Gastroesophageal sphincter (tissue), 4 donors: ENCODE data around the gene INPP5D. TPM values are rescaled to one million over a fixed set of nuclear protein-coding genes. Genes with fewer than 3 reads are reported as not detected.

Source experiments
- ATAC-seq: fragments of 150-250 bp; one replicate; pipeline ENCODE4 v1.9.1; 2016; ENCODE audit warnings: mild to moderate bottlenecking, moderate library complexity
- H3K27ac ChIP-seq, 4 donors: fragments of 200-600 bp; sonication (generic) in 3 of 4; 1 replicate in 3 of 4; 2 replicates in 1 of 4; pipeline ENCODE4 v1.5.1; 2016 to 2019
- H3K27me3 ChIP-seq: fragments of 200-600 bp; sonication (generic); one replicate; pipeline ENCODE4 v1.5.1; 2019
- H3K36me3 ChIP-seq, 2 donors: fragments of 200-600 bp; sonication (generic); one replicate each; pipeline ENCODE4 v1.5.1; 2019; ENCODE audit warnings: control low read depth in 1 of 2
- H3K4me1 ChIP-seq, 3 donors: fragments of 200-600 bp; sonication (generic); 1 replicate in 2 of 3; 2 replicates in 1 of 3; pipeline ENCODE4 v1.5.1; 2016 to 2019; ENCODE audit warnings: control low read depth in 2 of 3
- H3K4me3 ChIP-seq, 2 donors: fragments of 200-600 bp; sonication (generic); one replicate each; pipeline ENCODE4 v1.5.1; 2019; ENCODE audit warnings: mild to moderate bottlenecking in 1 of 2, moderate library complexity in 1 of 2
- H3K9me3 ChIP-seq, 3 donors: fragments of 200-600 bp; sonication (generic); one replicate each; pipeline ENCODE4 v1.5.1; 2017 to 2019; ENCODE audit warnings: control low read depth in 2 of 3
- EP300 ChIP-seq: sonication (generic); formaldehyde crosslinking; IDR thresholded peaks from one replicate; pipeline ENCODE4 v1.6.1; 2017; ENCODE audit warnings: antibody characterized with exemption, mild to moderate bottlenecking
- POLR2A ChIP-seq, 2 donors: fragments of 450-650 bp; IDR thresholded peaks; one replicate each; pipeline ENCODE4 v1.6.1; 2017; ENCODE audit warnings: antibody characterized with exemption in 2 of 2, mild to moderate bottlenecking in 2 of 2, moderate library complexity in 1 of 2
- POLR2AphosphoS5 ChIP-seq: sonication (generic); formaldehyde crosslinking; IDR thresholded peaks from one replicate; pipeline ENCODE4 v1.6.1; 2017; ENCODE audit warnings: antibody characterized with exemption
- WGBS, 2 donors: methylation state at CpG; one replicate each; pipeline ENCODE4 v1.1.5; 2018; ENCODE audit warnings: low coverage in 1 of 2; 5-methylcytosine and 5-hydroxymethylcytosine counted together
- total RNA-seq, 4 donors: library from RNA; depleted of rRNA; stranded (reverse); fragments of >200 nt; gene quantifications; one replicate each; pipeline ENCODE4 v1.1.0, GENCODE V29; 2016
- TF ChIP-seq, protein P1 (sequence below), 4 experiments: fragments of 200-600 bp in 2 of 4; fragments of 450-650 bp in 2 of 4; sonication (generic) in 1 of 4; IDR thresholded peaks; one replicate each; pipeline ENCODE4 v1.5.1; 2017 to 2019; ENCODE audit warnings: antibody characterized with exemption in 4 of 4, mild to moderate bottlenecking in 2 of 4, moderate library complexity in 2 of 4

INPP5D gene
- total RNA-seq, 4 donors from 2014 or later: 6.5 to 12.4 (median 9.3) TPM

DNA sequence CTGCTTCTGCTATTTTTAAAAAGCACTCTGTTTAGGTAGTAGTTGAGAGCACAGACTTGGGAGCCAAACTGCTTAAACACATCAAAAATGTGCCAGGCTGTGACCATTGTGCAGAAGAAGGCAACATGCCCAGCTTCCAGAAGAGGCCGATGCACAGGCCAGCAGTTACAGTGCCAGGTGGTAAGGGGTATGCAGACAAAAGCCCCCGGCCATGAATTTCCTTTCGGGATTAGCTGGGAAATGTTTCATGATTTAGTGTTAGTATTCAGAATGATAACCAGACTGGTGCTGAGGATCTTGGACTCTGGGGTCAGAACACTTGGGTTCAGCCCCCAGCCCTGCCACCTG, 151.4 kb downstream of the INPP5D start:
- peak; percentile 5 for ATAC-seq

DNA sequence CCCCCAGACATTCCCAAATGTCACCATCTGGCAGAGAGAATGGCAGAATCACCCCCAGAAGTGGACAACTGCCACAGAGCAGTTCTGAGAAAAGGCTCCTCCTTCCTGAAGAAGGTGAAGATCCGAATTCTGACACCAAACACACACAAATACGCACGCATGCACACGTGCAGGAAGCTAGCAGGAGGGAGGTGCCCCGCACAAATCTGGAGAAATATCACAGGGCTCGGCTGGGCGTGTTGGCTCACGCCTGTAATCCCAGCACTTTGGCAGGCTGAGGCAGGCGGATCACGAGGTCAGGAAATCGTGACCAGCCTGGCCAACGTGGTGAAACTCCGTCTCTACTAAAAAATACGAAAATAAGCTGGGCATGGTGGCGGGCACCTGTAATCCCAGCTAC, 152.9 kb downstream of the INPP5D start:
- Histone ChIP-seq H3K36me3 (no peaks in the 10 kb centered on the region), H3K4me1 (peaks cover 0 to 36% (median 19%) of the 10 kb centered on the region in 3 donors), H3K27ac (no peak overlapping the region), H3K4me3 (no peak overlapping the region), H3K27me3 (no peaks in the 10 kb centered on the region), H3K9me3 (no peaks in the 10 kb centered on the region)
- no peak for ATAC-seq
- no peak for TF ChIP-seq POLR2AphosphoS5
- no peak for TF ChIP-seq POLR2A (IDR thresholded peaks at IDR 0.05)
- no peak for TF ChIP-seq EP300
- TF ChIP-seq, protein P1, sequence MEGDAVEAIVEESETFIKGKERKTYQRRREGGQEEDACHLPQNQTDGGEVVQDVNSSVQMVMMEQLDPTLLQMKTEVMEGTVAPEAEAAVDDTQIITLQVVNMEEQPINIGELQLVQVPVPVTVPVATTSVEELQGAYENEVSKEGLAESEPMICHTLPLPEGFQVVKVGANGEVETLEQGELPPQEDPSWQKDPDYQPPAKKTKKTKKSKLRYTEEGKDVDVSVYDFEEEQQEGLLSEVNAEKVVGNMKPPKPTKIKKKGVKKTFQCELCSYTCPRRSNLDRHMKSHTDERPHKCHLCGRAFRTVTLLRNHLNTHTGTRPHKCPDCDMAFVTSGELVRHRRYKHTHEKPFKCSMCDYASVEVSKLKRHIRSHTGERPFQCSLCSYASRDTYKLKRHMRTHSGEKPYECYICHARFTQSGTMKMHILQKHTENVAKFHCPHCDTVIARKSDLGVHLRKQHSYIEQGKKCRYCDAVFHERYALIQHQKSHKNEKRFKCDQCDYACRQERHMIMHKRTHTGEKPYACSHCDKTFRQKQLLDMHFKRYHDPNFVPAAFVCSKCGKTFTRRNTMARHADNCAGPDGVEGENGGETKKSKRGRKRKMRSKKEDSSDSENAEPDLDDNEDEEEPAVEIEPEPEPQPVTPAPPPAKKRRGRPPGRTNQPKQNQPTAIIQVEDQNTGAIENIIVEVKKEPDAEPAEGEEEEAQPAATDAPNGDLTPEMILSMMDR (IDR thresholded peaks at IDR 0.05): no peak
- 70 to 94% methylated on average over 2 to 11 of the region's 15 CpGs for WGBS, 2 donors

More for the DNA sequence above, 151.4 kb downstream of the INPP5D start:
- no peak for TF ChIP-seq EP300
- TF ChIP-seq POLR2A (IDR thresholded peaks at IDR 0.05): no peak
- no peak for TF ChIP-seq POLR2AphosphoS5
- TF ChIP-seq, protein P1 (IDR thresholded peaks at IDR 0.05): no peak
- WGBS, 2 donors: 18% methylated on average over 3 of the region's 3 CpGs; no CpG with 5 or more reads in 1 of the 2 donors
- Histone ChIP-seq H3K4me1 (peaks cover 0 to 36% (median 19%) of the 10 kb centered on the region in 3 donors), H3K4me3 (peak overlapping the region in 1 of 2 donors; percentile 35), H3K27me3 (no peaks in the 10 kb centered on the region), H3K36me3 (no peaks in the 10 kb centered on the region), H3K27ac (peak overlapping the region; percentile 35 to 73 (median 54)), H3K9me3 (no peaks in the 10 kb centered on the region)

DNA sequence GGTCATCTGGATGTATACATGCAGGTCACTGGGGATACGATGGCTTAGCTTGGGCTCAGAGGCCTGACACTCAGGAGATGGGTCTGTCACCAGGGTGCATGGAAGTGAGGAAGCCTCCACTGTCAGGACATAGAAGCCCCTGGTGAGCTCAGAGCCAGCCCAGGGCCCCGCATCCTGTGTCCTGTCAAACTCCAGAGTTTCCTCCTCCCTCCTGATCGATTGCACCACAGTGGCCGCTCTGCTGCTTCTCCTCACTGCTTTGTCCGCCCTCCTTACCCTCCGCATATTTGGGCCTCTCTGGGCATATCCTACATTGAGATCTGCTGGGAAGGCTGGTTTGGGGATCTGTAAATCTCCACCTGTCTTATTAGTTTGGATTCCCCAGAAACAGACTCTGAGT, 153.8 kb downstream of the INPP5D start:
- H3K27ac ChIP-seq: no peak overlapping the region
- no peaks in the 10 kb centered on the region for H3K36me3 ChIP-seq
- H3K4me1 ChIP-seq: peaks cover 0 to 30% (median 19%) of the 10 kb centered on the region in 3 donors
- no peaks in the 10 kb centered on the region for H3K9me3 ChIP-seq
- TF ChIP-seq, protein P1 (IDR thresholded peaks at IDR 0.05): no peak
- no peak for TF ChIP-seq POLR2A (IDR thresholded peaks at IDR 0.05)
- no peak for TF ChIP-seq POLR2AphosphoS5
- no peak for TF ChIP-seq EP300
- no peaks in the 10 kb centered on the region for H3K27me3 ChIP-seq
- ATAC-seq: no peak
- H3K4me3 ChIP-seq: no peak overlapping the region
- 63% methylated on average over 5 of the region's 6 CpGs; no CpG with 5 or more reads in 1 of the 2 donors for WGBS, 2 donors

DNA sequence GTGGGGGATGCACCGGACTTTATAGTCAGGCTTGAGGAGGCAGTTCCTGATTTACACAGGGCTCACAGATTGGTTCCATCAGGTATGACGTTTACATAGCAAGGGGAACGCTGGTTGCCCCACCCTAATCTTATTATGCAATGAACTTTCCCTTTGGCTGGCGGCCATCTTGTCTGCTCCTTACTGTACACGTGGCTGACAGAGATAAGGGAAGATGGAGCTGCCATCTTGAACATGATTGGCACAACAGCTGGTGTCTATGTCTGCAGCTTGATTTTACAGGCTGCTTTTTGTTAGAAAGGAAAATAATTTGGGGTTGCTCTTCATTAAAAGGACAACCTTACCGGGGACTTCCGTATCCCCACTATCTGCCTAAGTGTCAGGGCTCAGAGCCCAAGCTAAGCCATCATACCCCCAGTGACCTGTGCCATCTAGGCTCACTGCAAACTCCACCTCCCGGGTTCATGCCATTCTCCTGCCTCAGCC, 157.8 kb downstream of the INPP5D start:
- WGBS, 2 donors: 70 to 82% methylated on average over 8 of the region's 8 CpGs
- H3K36me3 ChIP-seq: no peaks in the 10 kb centered on the region
- no peak overlapping the region for H3K27ac ChIP-seq
- no peak for ATAC-seq
- H3K27me3 ChIP-seq: no peaks in the 10 kb centered on the region
- no peak for TF ChIP-seq EP300
- TF ChIP-seq, protein P1 (IDR thresholded peaks at IDR 0.05): no peak
- no peak for TF ChIP-seq POLR2A (IDR thresholded peaks at IDR 0.05)
- no peak for TF ChIP-seq POLR2AphosphoS5
- H3K4me3 ChIP-seq: no peak overlapping the region
- no peaks in the 10 kb centered on the region for H3K9me3 ChIP-seq
- H3K4me1 ChIP-seq: no peaks in the 10 kb centered on the region

DNA sequence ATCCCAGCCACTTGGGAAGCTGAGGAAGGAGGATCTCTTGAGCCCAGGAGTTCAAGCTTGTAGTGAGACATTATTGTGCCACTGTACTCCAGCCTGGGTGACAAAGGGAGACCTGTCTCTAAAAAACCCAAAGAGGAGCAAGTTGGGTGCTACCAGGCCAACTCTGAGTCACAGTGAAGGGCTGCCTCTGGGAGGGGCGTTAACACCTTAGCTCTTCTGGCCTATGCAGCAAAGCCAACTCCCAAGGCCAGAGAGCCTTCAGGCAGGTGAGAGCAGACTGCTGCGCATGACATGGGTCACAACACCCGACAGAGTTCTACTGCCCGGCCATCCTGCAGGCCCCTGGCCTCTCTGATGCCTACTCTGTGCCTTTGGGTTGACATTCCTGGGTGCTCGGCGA, 158.7 kb downstream of the INPP5D start:
- Histone ChIP-seq H3K27me3 (no peaks in the 10 kb centered on the region), H3K4me3 (no peak overlapping the region), H3K36me3 (no peaks in the 10 kb centered on the region), H3K9me3 (no peaks in the 10 kb centered on the region), H3K4me1 (no peaks in the 10 kb centered on the region), H3K27ac (no peak overlapping the region)
- WGBS, 2 donors: 80% methylated on average over 1 of the region's 6 CpGs; no CpG with 5 or more reads in 1 of the 2 donors
- ATAC-seq: no peak
- TF ChIP-seq, protein P1 (IDR thresholded peaks at IDR 0.05): no peak
- TF ChIP-seq EP300 (no peak), POLR2AphosphoS5 (no peak), POLR2A (IDR thresholded peaks at IDR 0.05) (no peak)
